ES-I3 (cell line): Measurements from ENCODE around the gene ACSS3.
"Not testable (repeated sequence)": the region's sequence is repeated elsewhere in the genome, so short reads cannot be mapped to it uniquely, and the experiment has no call there.

ENCODE experiments used
- H3K36me3 ChIP-seq: 2 replicates; pipeline ENCODE4 v1.6.1; 2013; ENCODE audit warnings: mild to moderate bottlenecking, low read length, control low read depth, moderate library complexity; ENCODE audit not compliant: insufficient read depth
- H3K4me1 ChIP-seq: 2 replicates; pipeline ENCODE4 v1.6.1; 2013; ENCODE audit warnings: mild to moderate bottlenecking, control low read depth, low read length; ENCODE audit not compliant: insufficient read depth
- H3K9ac ChIP-seq: 2 replicates; pipeline ENCODE4 v1.6.1; 2013; ENCODE audit warnings: low read depth, mild to moderate bottlenecking, low read length, moderate library complexity
- H3K9me3 ChIP-seq: 2 replicates; pipeline ENCODE4 v1.6.1; 2013; ENCODE audit warnings: mild to moderate bottlenecking, low read length, moderate library complexity; ENCODE audit not compliant: control insufficient read depth, insufficient read depth

Gene ACSS3

DNA sequence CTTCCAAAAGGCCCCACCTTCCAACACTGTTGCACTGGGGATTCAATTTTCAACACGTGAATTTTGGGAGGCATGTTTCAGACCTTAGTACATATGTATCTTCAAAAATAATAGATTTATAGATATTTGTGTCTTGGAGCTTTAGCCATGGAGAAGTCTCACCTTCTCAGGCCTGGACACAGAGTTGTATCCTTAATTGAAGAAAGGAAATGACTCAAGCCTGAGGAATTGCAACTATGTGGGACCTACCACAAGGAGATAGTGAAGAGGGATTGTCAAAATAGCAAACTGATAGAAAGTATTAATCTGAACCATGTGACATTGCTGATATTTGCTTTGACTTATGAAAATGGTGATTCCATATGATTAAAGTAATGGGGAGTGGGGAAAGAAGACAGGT lies 89.8 kb downstream of the ACSS3 start:
- Histone ChIP-seq H3K4me1 (peaks cover 8% of the 10 kb centered on the region), H3K9ac (no peak overlapping the region), H3K9me3 (no peaks in the 10 kb centered on the region), H3K36me3 (no peaks in the 10 kb centered on the region)

- Histone ChIP-seq H3K9ac (no peak overlapping the region), H3K36me3 (no peaks in the 10 kb centered on the region), H3K4me1 (peaks cover 8% of the 10 kb centered on the region), H3K9me3 (no peaks in the 10 kb centered on the region)
Observed at GRCh38 chr12:81168445-81168844, 90.6 kb downstream of the ACSS3 start.

- H3K4me1 ChIP-seq: peaks cover 8% of the 10 kb centered on the region
- H3K36me3 ChIP-seq: no peaks in the 10 kb centered on the region
- no peaks in the 10 kb centered on the region for H3K9me3 ChIP-seq
Observed at GRCh38 chr12:81170072-81170471, 92.2 kb downstream of the ACSS3 start.

DNA sequence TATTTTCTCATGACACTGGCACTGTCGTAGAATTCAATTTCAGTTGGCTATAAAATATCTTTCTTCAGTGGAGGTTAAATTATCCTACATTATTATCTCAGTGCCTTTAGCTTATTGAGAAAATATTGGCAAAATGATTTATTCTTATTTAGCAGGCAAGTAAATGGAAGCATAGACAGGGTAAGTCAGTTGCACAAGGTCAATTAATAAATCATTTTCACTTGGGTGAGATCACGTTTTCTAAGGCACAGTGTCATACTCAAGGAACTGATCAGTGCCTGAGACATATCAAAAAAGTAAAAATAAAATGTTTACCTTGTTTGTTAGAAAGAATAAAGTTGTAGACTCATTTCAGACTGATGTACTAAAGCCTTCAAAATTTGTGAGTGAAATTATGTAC lies 95.0 kb downstream of the ACSS3 start:
- H3K4me1 ChIP-seq: no peaks in the 10 kb centered on the region
- peaks cover 8% of the 10 kb centered on the region for H3K9me3 ChIP-seq
- no peak overlapping the region for H3K9ac ChIP-seq
- peaks cover 9% of the 10 kb centered on the region for H3K36me3 ChIP-seq

More at GRCh38 chr12:81170072-81170471, 92.2 kb downstream of the ACSS3 start:
- no peak overlapping the region for H3K9ac ChIP-seq

DNA sequence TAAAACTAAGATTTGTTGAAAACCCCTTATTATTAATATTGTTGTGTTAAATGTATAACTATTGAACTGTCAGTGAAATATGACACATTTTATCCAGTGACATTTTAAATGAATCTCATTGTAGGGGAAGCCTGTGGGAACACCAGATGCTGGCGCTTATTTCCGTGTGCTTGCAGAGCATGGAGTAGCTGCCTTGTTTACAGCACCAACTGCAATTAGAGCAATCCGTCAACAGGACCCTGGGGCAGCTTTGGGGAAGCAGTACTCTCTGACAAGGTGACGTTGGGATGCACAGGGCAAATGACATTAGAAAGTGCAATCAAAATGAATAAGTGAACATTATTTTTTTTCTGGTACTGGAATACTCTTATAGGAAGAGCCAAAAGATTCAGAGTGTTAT lies 96.8 kb downstream of the ACSS3 start:
- Histone ChIP-seq H3K9ac (no peak overlapping the region), H3K36me3 (peaks cover 9% of the 10 kb centered on the region)

GRCh38 chr12:81176796-81177195 lies 98.9 kb downstream of the ACSS3 start:
- Histone ChIP-seq H3K9me3 (peaks cover 8% of the 10 kb centered on the region), H3K36me3 (peaks cover 9% of the 10 kb centered on the region), H3K4me1 (no peaks in the 10 kb centered on the region), H3K9ac (no peak overlapping the region)

More for the DNA sequence above, 96.8 kb downstream of the ACSS3 start:
- Histone ChIP-seq H3K9me3 (peaks cover 8% of the 10 kb centered on the region), H3K4me1 (no peaks in the 10 kb centered on the region)

- no peaks in the 10 kb centered on the region for H3K4me1 ChIP-seq
- H3K9ac ChIP-seq: no peak overlapping the region
- H3K36me3 ChIP-seq: peaks cover 6% of the 10 kb centered on the region
- H3K9me3 ChIP-seq: peaks cover 6% of the 10 kb centered on the region
Observed at GRCh38 chr12:81181691-81182090, 103.8 kb downstream of the ACSS3 start.

DNA sequence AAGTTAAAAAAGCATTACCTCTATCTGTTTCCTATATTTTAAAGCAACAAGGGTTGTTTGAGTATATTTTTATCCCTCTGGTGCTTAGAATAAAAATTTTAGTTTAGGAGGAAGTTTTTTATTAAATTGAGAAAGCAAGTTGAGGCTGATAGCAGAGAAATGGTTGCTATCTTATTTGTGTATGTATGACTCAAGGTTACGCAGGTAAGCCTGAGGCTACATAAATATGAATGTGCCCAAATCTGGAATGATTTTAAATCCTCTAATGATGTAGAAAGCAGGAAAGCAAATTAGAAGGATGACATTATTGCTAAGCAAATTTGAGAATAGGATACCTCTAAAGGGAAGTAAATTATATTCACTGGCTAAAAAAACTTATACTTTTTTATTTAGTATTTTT lies 109.8 kb downstream of the ACSS3 start:
- no peaks in the 10 kb centered on the region for H3K9me3 ChIP-seq
- H3K4me1 ChIP-seq: no peaks in the 10 kb centered on the region
- no peaks in the 10 kb centered on the region for H3K36me3 ChIP-seq
- no peak overlapping the region for H3K9ac ChIP-seq

DNA sequence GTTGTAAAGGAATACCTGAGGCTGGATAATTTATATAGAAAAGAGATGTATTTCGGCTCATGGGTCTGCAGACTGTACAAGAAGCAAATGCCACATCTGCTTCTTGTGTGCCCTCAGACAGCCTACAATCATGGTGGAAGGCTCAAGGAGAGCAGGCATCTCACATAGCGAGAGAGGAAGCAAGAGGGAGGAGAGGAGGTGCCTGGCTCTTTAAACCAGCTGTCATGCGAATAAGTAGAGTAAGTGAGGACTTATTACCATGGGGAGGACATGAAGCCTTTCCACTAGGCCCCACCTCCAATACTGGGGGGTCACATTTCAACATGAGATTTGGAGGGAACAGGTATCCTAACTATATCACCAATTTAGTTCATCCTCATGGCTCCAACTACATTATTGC lies 118.7 kb downstream of the ACSS3 start:
- no peaks in the 10 kb centered on the region for H3K4me1 ChIP-seq
- H3K9me3 ChIP-seq: no peaks in the 10 kb centered on the region
- H3K36me3 ChIP-seq: no peaks in the 10 kb centered on the region
- H3K9ac ChIP-seq: no peak overlapping the region

GRCh38 chr12:81200561-81200960 lies 122.7 kb downstream of the ACSS3 start:
- not testable (repeated sequence) for H3K9me3 ChIP-seq, H3K9ac ChIP-seq, H3K36me3 ChIP-seq, H3K4me1 ChIP-seq

- no peaks in the 10 kb centered on the region for H3K36me3 ChIP-seq
- no peaks in the 10 kb centered on the region for H3K9me3 ChIP-seq
- peaks cover 28% of the 10 kb centered on the region; the same call in 1 of the 2 replicates for H3K4me1 ChIP-seq
- no peak overlapping the region for H3K9ac ChIP-seq
Observed at GRCh38 chr12:81203671-81204204, 125.9 kb downstream of the ACSS3 start.

GRCh38 chr12:81205416-81205815 lies 127.5 kb downstream of the ACSS3 start:
- no peak overlapping the region for H3K9ac ChIP-seq
- H3K4me1 ChIP-seq: peaks cover 45% of the 10 kb centered on the region
- H3K9me3 ChIP-seq: no peaks in the 10 kb centered on the region
- H3K36me3 ChIP-seq: no peaks in the 10 kb centered on the region

GRCh38 chr12:81206429-81206828 lies 128.6 kb downstream of the ACSS3 start:
- H3K36me3 ChIP-seq: no peaks in the 10 kb centered on the region
- peaks cover 48% of the 10 kb centered on the region for H3K4me1 ChIP-seq
- no peaks in the 10 kb centered on the region for H3K9me3 ChIP-seq
- H3K9ac ChIP-seq: no peak overlapping the region

- Histone ChIP-seq H3K36me3 (no peaks in the 10 kb centered on the region), H3K9ac (no peak overlapping the region), H3K9me3 (no peaks in the 10 kb centered on the region), H3K4me1 (peaks cover 52% of the 10 kb centered on the region)
Observed at GRCh38 chr12:81207173-81207572, 129.3 kb downstream of the ACSS3 start.

DNA sequence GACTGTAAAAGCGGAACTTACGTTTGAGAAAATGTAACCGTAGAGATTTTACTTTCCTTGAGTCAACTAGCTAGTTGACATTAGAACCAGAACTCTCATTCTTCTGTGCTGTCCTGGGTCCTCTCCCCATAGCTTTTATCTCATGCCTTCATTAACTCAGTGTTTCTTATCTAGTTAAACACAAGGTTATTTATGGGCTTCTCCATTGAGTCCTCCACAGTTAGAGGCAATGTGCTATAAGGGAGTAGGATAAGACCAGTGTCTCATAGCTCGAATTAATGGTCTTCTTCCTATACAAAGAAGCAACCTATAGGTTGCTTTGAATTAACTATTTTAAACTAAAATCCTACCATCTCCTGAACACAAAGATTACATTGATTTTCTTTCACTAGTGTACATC lies 129.8 kb downstream of the ACSS3 start:
- Histone ChIP-seq H3K4me1 (peaks cover 52% of the 10 kb centered on the region), H3K36me3 (no peaks in the 10 kb centered on the region), H3K9ac (no peak overlapping the region), H3K9me3 (no peaks in the 10 kb centered on the region)
